HG03342 (cell line): ENCODE data around the gene IGSF3.
"Not testable (repeated sequence)": the region's sequence is repeated elsewhere in the genome, so short reads cannot be mapped to it uniquely, and the experiment has no call there.

Source experiments
- ATAC-seq: cut with Tn5 transposase; IDR thresholded peaks from one replicate; pipeline ENCODE4 v1.9.1; 2021; ENCODE audit warnings: mild to moderate bottlenecking, moderate library complexity; ENCODE audit not compliant: unreplicated experiment

The IGSF3 gene

DNA sequence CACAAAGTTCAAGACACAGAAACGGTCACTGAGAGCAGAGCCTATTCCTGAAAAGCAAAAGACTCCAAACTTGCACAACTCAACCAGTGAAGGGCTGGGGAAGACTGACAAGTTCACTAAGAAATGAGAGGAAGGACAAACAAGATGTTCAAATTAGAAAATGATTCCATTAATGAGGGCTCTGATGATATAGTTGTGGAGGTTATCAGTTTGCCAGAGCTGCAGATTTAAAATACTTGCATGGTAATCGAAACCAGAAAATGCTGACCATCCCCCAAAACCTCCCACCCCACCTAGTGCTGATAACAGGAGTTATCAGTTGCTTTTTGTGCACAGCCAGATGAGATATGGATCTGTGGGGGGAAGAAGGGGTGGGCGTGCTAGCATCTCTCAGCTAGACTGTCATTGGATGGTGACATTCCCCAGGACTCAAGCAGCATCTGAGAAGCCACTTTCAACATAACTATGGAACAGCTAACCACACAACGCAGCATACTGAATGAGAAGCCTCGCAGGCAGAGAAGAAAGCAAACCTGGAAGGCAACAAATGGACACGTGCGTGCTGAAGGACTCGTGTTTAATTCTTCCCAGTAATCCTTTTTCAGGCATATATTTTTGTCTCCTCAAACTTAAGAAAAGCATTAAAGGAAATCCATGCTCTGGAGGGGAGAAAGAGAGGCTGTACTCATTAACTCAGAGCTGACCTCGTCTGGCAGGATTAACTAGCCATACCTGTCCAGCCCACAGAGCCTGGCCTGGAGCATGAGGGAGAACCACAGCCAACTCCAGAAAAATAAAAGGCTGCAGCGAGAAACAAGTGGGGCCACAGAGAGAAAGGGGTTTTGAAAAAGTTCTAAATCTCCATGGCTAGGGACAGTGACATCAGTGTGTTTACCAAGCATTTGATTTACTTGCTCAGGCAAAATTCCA is 35.3 kb downstream of the IGSF3 start:
- ATAC-seq: not testable (repeated sequence)

DNA sequence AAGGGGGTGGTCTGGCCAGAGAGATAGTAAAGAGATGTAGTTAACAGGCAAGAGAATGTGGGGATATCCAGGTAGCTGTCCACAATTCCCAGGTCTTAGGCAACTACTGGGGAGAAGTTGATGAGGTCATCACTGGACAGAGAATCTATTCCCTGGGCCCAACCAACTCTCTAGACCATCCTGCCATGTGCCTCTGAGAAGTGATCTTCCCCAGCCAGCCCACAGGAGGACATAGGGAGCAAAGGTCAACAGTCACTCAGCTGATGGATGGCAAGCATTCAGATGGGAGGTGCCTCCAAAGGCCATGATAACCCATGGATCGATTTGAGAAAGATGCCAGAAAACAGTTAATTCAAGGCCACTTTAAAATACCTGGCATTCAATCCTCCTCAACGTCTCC is 36.0 kb downstream of the IGSF3 start:
- not testable (repeated sequence) for ATAC-seq

DNA sequence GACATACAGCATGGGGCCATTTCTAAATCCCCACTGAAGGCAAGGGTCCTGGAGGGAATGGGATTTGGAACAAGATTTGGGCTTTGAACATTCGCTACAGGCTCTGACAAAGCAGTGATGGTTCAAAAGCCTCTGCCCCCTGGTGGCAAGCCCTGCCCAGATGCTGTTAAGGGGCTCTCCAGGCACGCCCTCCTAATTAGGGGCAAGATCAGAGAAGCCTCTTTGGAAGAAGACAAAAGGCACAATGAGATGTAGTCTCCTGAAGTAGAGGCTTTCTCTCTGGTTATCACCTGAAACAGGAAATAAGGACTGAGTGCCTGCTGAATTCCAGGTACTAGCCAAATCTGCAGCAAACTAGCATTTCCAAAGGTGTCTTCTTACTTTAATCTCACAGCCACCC is 37.5 kb downstream of the IGSF3 start:
- not testable (repeated sequence) for ATAC-seq

DNA sequence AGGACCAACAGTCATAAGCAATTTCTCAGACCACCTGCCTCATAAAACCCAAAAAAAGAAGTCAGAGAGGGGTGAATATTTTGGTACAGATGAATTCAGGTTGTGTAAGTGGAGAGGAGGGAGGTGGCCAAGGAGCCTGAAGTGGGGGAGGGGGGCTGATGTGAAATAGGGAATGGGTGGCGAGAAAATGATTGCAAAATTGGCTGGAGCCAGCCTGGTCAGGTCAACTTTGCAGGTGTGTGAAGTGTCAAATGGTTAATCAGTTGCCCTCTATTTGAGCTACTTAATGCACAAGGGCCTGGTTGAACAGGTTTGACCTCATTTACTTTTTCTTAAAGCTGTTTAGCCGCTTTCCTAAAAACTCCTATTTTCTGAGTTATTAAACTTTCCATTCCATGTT is 38.1 kb downstream of the IGSF3 start:
- not testable (repeated sequence) for ATAC-seq

DNA sequence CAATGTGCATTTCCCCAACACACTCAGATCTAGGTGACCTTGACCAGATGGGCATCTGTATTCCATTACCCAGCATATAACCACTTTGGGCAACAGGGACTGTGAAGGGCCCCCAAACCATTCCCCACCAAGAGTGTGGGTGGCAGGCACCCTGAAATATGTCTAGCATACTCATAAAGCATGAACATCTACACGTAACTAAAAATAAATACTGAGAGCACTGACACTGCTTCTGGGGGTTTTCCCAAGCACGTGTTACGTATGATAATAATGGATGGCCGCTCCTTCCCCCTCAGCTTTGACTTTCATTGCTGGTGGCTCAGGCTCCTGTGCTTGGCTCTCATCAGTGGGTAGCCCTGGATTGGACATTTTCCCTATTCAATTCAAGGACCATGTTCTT is 39.1 kb downstream of the IGSF3 start:
- no peak for ATAC-seq

DNA sequence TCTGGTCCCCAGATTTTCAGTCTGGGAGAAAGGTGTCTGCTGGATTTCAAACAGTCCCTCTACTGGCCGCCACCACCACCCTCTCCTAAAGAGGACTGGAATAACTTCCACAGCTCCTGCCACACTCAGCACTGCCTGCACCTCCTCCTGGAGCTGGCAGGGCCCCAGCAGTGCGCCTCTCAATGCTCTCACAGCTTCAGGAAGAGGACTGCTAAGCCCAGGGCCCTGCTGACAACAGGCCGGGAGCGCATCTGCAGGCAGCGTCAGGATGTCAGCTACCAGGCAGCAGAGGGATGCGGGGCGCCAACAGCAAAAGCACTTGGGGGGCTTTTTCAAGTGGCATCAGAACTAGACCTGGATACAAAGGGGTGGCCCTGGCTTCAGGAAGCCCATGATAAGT is 40.2 kb downstream of the IGSF3 start:
- ATAC-seq: not testable (repeated sequence)

DNA sequence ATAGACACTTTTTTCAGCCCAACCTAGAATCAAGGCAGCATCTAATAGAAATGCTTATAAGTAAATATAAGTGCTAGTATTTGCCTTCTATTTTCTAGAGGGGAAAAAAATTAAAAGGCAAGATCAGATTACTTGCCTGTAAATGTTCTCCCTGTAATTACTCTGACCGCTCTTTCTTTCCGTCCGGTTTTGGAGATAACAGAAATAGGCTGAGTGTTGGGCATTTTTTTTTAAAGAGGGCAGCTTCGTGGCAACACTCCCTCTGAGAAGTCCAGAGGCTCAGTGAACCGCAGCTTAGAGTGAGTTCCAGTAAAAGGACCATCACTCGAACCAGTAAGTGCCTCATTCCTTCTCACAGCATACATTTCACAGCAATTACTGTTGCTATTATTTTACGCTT is 40.6 kb downstream of the IGSF3 start:
- not testable (repeated sequence) for ATAC-seq

DNA sequence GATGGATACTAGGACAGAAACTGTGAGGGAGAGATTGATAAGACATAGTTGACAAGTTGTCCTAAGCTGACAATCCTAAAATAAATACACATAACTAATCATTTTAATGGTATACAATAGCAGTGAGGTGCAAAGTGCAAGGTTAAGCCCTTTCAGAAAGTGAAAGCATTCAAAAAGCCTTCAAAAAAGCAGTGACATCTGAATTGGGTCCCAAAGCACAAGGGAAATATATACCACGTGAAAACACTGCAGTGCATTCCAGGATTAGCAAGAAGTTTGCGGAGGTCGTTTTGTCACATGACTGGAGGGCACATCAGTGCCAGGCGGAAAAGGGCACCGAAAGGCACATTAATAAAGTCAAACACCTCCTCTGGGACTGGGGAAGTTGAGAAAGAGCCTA is 42.4 kb downstream of the IGSF3 start:
- ATAC-seq: not testable (repeated sequence)

DNA sequence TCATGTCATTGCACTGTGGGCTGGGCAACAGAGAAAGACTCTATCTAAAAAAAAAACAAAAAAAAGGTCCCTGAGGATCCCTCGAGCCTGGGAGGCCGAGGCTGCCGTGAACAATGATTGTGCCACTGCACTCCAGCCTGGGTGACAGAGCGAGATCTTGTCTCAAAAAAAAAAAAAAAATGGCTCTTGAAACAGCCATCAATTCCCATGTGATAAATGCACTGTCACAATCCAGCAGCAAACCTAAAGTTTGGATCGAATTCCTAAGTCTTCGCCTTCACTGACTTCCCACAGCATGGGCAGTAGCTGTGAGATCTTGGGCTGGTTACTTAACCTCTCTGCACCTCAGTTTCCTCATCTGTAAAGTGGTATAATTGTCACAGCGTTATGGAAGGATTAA is 43.5 kb downstream of the IGSF3 start:
- ATAC-seq: no peak

DNA sequence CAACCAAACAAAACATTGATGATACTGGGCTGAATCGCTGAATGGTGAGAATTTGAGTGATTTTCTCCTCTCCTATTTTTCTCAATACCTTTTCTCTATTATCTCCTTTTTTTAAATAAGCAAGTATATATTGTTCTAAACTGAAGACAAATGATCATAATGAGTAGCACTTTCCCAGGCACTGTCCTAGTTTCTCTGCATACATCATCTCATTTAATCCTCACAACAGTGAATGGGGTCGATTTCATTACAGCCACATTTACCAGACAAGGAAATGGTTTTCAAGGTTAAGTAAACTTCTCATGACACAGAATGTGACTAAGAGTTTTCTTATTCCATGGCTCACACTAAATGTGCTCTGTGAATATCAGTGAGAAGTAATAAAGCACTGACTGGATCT is 45.0 kb downstream of the IGSF3 start:
- ATAC-seq: not testable (repeated sequence)

DNA sequence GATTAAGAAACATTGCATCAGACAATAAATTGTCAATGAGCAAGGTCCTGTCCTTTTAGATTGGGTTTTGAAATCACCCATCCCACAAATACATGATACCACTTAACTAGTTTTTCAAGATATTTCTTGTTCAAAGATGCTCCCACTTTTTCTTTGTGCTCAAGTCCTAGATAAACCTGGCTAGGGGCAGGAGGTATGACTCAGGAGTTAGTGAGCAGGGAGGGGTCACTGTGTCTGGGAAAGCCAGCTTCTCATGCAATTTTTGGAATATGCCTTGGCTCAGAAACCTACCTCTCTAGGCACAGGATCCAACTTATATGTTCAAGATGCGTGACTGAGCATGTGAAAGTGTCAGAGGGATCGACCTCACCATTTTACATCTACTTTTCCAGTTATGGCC is 45.8 kb downstream of the IGSF3 start:
- ATAC-seq: not testable (repeated sequence)

DNA sequence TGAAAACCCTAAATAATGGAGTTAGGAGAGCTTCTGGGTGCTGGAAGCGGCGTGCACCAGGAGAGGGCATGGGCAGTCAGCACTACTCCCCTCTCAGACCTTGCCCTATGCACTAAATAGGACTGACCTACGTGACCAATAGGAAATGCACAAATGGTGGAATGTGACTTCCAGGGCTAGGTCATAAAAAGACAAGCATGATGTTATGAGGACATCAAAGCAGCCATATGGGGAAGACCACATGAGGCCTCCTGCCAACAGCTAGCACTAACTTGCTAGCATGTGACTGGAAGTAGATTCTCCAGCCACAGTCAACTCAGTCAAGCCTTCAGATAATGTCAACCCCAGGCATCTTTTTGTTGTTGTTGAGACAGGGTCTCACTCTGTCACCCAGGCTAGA is 47.1 kb downstream of the IGSF3 start:
- ATAC-seq: not testable (repeated sequence)

DNA sequence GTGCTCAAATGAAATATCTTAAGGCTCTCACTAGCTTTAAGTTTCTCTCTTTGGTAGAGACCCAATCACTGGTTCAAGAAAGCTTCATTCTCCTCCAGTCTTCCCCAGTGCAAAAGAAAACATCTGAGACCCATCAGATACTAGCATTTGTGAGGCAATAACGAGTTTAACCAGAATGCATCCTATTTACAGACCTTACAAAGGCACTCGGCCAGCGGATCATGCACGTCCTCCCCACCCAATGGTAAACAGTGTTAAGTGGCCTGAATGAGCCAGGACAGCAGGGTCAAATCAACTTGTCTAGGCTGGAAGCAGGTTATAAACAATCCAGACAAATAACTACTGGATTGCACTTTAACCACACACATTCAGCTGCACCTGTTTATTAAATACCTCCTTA is 48.4 kb downstream of the IGSF3 start:
- ATAC-seq: not testable (repeated sequence)

DNA sequence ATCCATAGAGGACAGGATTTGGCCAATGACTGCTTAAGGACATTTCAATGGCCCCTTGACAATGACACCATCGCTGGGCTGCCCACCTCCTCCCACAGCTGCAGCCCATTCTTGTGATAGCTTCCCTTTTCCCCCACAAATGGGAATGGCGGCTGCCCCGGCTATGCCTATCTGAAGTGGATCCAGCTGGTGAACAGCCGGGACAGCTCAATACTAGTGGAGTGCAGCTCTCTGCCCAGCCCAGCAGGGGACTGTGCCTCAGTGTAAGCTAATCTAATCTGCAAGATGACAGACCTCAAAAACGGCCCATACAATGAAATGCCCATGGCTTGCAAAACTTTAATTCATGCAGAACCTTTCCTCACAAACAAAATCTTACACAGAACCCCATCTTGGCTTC is 49.7 kb downstream of the IGSF3 start:
- not testable (repeated sequence) for ATAC-seq

DNA sequence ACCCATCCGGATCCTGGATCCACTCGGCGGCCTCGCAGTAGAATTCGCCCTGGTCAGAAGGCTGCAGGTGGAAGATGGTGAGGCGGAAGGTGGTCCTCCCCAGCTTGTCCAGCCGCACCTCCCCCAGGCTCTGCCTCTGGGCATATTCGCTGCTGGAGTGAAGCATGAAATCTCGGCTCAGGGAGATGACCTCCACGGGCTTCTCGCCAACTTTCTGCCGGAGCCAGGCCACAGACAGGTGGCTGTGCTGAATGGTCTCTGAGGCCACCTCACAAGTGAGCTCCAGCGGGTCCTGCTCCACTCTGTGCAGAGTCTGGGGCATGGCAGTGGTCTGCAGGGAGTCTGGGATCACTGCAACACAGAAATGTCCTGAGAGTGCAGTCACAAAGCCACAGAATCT is 53.7 kb downstream of the IGSF3 start:
- not testable (repeated sequence) for ATAC-seq

DNA sequence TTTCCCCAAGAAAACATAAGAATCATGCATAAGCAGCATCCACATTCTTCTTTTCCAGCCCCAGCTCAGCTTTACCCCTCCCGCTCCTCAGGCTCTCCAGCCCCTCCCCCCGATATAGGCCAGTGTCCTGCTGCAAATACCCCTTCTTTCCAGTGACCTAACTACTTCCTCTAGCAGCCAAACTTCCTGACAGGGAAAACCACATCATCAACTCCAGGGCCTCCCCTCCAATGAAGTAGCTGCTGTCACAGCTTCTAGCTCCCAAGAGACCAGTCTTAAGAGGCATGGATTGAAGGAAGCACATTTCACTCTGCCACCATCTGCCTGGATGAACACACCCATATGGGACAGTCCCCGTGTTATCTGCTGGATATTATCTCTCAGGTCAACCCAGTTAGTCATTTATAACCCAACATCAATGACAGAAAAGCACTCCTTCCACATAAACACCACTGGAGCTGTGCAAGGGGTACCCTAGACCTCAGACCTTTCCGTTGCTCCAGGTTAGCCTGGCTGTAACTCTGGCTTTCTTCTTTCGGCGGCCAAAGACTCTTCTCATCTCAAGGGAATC is 57.6 kb downstream of the IGSF3 start:
- not testable (repeated sequence) for ATAC-seq

DNA sequence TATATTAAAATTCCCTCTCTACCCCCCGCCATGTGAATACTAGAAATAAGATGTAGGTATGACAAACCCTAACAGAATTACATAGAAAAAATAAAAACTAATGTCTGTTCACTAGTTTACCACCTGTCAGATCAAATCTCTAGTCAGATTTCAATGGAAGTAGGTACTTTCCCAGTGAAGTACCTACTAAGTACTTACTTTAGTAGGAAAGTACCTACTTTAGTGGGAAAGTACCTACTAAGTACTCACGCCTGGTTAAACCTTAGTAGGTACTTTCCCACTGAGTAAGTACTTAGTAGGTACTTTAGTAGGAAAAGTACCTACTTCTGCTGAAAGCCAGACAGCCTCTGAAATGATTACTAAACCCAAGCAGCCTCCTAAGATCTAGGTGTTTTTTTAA is 58.7 kb downstream of the IGSF3 start:
- ATAC-seq: not testable (repeated sequence)

DNA sequence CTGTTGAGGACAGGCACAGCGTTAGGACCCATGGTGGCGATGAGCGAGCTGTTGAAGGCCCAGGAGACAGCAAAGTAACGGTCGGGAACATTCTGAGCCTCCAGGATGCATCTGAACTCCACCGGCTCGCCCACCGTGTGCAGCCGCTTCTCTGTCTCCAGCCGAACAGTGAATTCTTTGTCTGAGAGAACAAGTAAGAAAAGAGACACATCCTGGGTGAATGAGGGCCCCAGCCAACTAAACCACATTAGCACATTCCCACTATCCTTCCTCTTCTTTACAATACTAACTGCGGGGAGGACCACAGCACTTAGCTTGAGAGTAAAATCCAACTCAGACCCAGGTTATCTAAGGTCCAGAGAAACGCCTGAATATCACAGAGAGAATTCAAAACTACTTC is 59.4 kb downstream of the IGSF3 start:
- not testable (repeated sequence) for ATAC-seq

DNA sequence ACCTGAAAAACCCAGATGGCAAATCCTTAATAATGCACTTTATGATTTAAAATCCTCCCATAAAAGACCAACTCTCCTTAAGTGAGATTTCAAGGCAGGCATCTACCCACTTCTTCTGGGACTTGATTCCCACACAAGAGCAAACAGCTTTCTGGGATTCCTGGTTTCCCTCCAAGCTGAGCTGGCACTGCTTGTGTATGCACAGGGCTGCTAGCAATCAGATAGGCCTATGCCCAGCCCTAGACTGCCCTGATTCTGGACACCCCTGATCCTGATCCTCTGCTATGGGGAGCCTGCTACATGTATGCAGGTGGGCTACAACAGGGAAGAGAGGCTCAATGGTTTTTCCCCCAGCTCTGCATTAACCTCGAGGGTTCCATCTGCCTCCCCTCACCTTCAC is 60.1 kb downstream of the IGSF3 start:
- not testable (repeated sequence) for ATAC-seq

DNA sequence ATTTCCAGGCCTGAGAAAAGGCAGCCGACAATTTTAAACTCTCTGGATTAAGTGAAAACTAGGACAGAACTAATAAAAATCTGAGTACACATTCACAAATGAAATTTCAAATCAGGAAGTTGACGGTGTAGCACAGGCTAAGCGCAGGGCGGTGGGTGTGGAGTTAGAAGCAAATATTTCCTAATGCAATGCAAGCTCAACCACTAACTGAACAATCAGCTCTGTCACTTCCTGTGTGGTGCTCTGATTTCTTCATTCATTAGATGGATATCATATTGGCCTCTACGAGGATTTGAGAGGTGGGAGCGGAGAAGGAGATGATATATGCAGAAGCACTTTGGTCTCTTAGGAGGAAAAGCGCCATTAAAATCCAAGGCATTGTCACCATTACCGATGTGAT is 61.5 kb downstream of the IGSF3 start:
- not testable (repeated sequence) for ATAC-seq

DNA sequence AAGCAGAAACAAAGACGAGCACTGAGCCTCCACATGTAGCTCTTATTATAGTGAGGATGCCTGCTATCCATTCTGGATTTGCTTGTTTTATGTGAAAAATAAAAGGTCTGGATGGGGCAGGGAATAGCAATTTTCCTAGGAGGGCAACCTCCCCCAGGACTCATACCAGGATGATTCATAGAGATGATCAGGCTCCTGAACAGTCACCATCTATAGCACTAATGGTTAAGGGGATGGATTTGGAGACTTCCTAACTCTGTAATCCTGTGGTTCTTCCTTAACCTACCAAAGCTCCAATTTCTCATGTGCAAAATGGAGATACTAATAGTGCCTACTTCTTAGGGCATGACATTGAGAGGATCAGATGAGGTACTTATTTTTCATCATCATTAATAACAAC is 62.2 kb downstream of the IGSF3 start:
- no peak for ATAC-seq

DNA sequence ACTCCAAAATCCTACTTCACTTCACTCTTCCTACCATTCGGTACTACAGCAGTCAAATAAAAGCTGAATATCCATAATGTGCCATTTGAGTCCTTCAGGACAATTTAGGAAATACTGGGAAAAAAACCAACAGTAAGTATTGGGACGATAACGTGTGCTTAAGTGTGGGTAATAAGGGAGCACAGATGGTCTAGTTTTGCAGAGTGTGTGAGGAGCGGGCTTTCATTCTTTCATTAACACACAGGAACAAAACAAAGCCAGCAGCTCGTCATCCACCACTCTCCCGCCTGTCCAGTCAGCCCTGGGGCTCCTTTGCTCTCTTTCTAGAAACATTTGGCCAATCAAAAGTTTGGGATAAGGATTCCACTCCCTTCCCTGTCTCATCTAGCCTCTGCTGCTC is 63.1 kb downstream of the IGSF3 start:
- not testable (repeated sequence) for ATAC-seq
